ENCODE results near the gene ARHGAP11A. TPM values are rescaled to one million over a fixed set of nuclear protein-coding genes. Genes with fewer than 3 reads are reported as not detected.

The ARHGAP11A gene
- total RNA-seq, 1 donor from 2014 or later, result 7.5 TPM

GRCh38 chr15:32670623-32671022 lies 55.3 kb downstream of the ARHGAP11A start:
- no peak overlapping the region for H3K4me3 Mint-ChIP-seq
- ChIA-PET POLR2A (no interaction called here), CTCF (interaction anchor here (1.5 kb wide), 1 partner anchor 266 kb away, joined by 4 read pairs; no protein-coding TSS in a partner anchor)
- H3K27ac Mint-ChIP-seq, result no peak overlapping the region
- no peaks in the 10 kb centered on the region for H3K9me3 Mint-ChIP-seq
- H3K36me3 Mint-ChIP-seq (ENCODE audit: low read depth), result no peaks in the 10 kb centered on the region
- ATAC-seq (ENCODE audit: low read depth) (no peak), DNase-seq (no peak)
- no peak for TF ChIP-seq CTCF (IDR thresholded peaks at IDR 0.05)
- H3K27me3 Mint-ChIP-seq, result no peaks in the 10 kb centered on the region
- no peaks in the 10 kb centered on the region for H3K4me1 Mint-ChIP-seq
- intact Hi-C loops (cut with micrococcal nuclease), result no loop called here

- TF ChIP-seq CTCF (IDR thresholded peaks at IDR 0.05), result no peak
- intact Hi-C loops (cut with micrococcal nuclease), result no loop called here
- no peaks in the 10 kb centered on the region for H3K36me3 Mint-ChIP-seq (ENCODE audit: low read depth)
- ATAC-seq (ENCODE audit: low read depth) (no peak), DNase-seq (no peak)
- no peak overlapping the region for H3K4me3 Mint-ChIP-seq
- no peaks in the 10 kb centered on the region for H3K9me3 Mint-ChIP-seq
- no peaks in the 10 kb centered on the region for H3K27me3 Mint-ChIP-seq
- ChIA-PET CTCF (no interaction called here), POLR2A (no interaction called here)
- H3K4me1 Mint-ChIP-seq, result no peaks in the 10 kb centered on the region
- no peak overlapping the region for H3K27ac Mint-ChIP-seq
These were observed 56.3 kb downstream of the ARHGAP11A start for GRCh38 chr15:32671339-32672325.

- H3K36me3 Mint-ChIP-seq (ENCODE audit: low read depth), result no peaks in the 10 kb centered on the region
- no peak for DNase-seq
- ChIA-PET CTCF (interaction anchor here (0.6 kb wide), 1 partner anchor 19 kb away, joined by 3 read pairs; no protein-coding TSS in a partner anchor), POLR2A (no interaction called here)
- intact Hi-C loops (cut with micrococcal nuclease), result no loop called here
- TF ChIP-seq CTCF (IDR thresholded peaks at IDR 0.05), result no peak
- no peaks in the 10 kb centered on the region for H3K9me3 Mint-ChIP-seq
- no peaks in the 10 kb centered on the region for H3K4me1 Mint-ChIP-seq
- no peak overlapping the region for H3K27ac Mint-ChIP-seq
- no peaks in the 10 kb centered on the region for H3K27me3 Mint-ChIP-seq
- no peak overlapping the region for H3K4me3 Mint-ChIP-seq
- ATAC-seq (ENCODE audit: low read depth), result no peak
These were observed 59.4 kb downstream of the ARHGAP11A start for GRCh38 chr15:32674681-32675080.

- no peak for ATAC-seq (ENCODE audit: low read depth)
- Mint-ChIP-seq H3K27me3 (no peaks in the 10 kb centered on the region), H3K4me1 (no peaks in the 10 kb centered on the region), H3K9me3 (no peaks in the 10 kb centered on the region), H3K27ac (no peak overlapping the region), H3K36me3 (ENCODE audit: low read depth) (no peaks in the 10 kb centered on the region), H3K4me3 (no peak overlapping the region)
- no peak for TF ChIP-seq CTCF (IDR thresholded peaks at IDR 0.05)
- DNase-seq, result no peak
- intact Hi-C loops (cut with micrococcal nuclease), result no loop called here
- POLR2A ChIA-PET, result no interaction called here
- CTCF ChIA-PET, result interaction anchor here (0.6 to 1.0 kb wide), 2 partner anchors 14 to 20 kb away, joined by 3 read pairs; no protein-coding TSS in a partner anchor
These were observed 60.2 kb downstream of the ARHGAP11A start for GRCh38 chr15:32675466-32675865.

GRCh38 chr15:32676169-32676568 lies 60.9 kb downstream of the ARHGAP11A start:
- Mint-ChIP-seq H3K27me3 (no peaks in the 10 kb centered on the region), H3K36me3 (ENCODE audit: low read depth) (no peaks in the 10 kb centered on the region), H3K4me3 (no peak overlapping the region), H3K4me1 (no peaks in the 10 kb centered on the region), H3K27ac (no peak overlapping the region), H3K9me3 (no peaks in the 10 kb centered on the region)
- TF ChIP-seq CTCF (IDR thresholded peaks at IDR 0.05), result no peak
- CTCF ChIA-PET, result interaction anchor here (1.0 kb wide), 1 partner anchor 15 kb away, joined by 3 read pairs; no protein-coding TSS in a partner anchor
- POLR2A ChIA-PET, result no interaction called here
- DNase-seq, result no peak
- intact Hi-C loops (cut with micrococcal nuclease), result no loop called here
- no peak for ATAC-seq (ENCODE audit: low read depth)
